HG02943 (cell line): Measurements from ENCODE around the gene MON2.
"Not testable (repeated sequence)": the region's sequence is repeated elsewhere in the genome, so short reads cannot be mapped to it uniquely, and the experiment has no call there.

Source experiments
- ATAC-seq: cut with Tn5 transposase; IDR thresholded peaks from one replicate; pipeline ENCODE4 v1.9.1; 2021; ENCODE audit warnings: mild to moderate bottlenecking, low read depth, moderate library complexity; ENCODE audit not compliant: unreplicated experiment

The MON2 gene

GRCh38 chr12:62466594-62467491 is at the start of gene MON2:
Gene MON2, plus strand, starts transcription at chr12:62466826. Its CDS starts 382 bp downstream, at chr12:62467208.
- ATAC-seq = peak; percentile 97

- ATAC-seq = no peak
These were observed 40.5 kb upstream of the MON2 start for GRCh38 chr12:62426089-62426488.

GRCh38 chr12:62429457-62429856 is 37.2 kb upstream of the MON2 start:
- no peak for ATAC-seq

- no peak for ATAC-seq
These were observed 31.9 kb upstream of the MON2 start for GRCh38 chr12:62434494-62435302.

GRCh38 chr12:62435303-62436163 is 31.1 kb upstream of the MON2 start:
- no peak for ATAC-seq

- no peak for ATAC-seq
These were observed 30.5 kb upstream of the MON2 start for GRCh38 chr12:62436164-62436503.

GRCh38 chr12:62438098-62438692 is 28.4 kb upstream of the MON2 start:
- ATAC-seq = no peak

GRCh38 chr12:62446754-62447452 is 19.7 kb upstream of the MON2 start:
- ATAC-seq = no peak

GRCh38 chr12:62448436-62448835 is 18.2 kb upstream of the MON2 start:
- no peak for ATAC-seq

GRCh38 chr12:62455429-62455828 is 11.2 kb upstream of the MON2 start:
- ATAC-seq = not testable (repeated sequence)

GRCh38 chr12:62458626-62459025 is 8.0 kb upstream of the MON2 start:
- no peak for ATAC-seq

- ATAC-seq = no peak
These were observed 6.7 kb upstream of the MON2 start for GRCh38 chr12:62459976-62460375.

GRCh38 chr12:62461171-62461837 is 5.3 kb upstream of the MON2 start:
- ATAC-seq = not testable (repeated sequence)

GRCh38 chr12:62463252-62463651 is 3.4 kb upstream of the MON2 start:
- not testable (repeated sequence) for ATAC-seq

GRCh38 chr12:62466018-62466593 is 520 bp upstream of the MON2 start:
- peak; percentile 43 for ATAC-seq

GRCh38 chr12:62468397-62468796 is 1.8 kb downstream of the MON2 start:
- no peak for ATAC-seq

GRCh38 chr12:62468935-62469334 is 2.3 kb downstream of the MON2 start:
- ATAC-seq = no peak

GRCh38 chr12:62469704-62470103 is 3.1 kb downstream of the MON2 start:
- ATAC-seq = no peak

GRCh38 chr12:62471734-62472133 is 5.1 kb downstream of the MON2 start:
- ATAC-seq = no peak
